K562 (cell line): Measurements from ENCODE around the gene KRT83. TPM values are rescaled to one million over a fixed set of nuclear protein-coding genes. Genes with fewer than 3 reads are reported as not detected.

Experiments
- ATAC-seq: fragments of 200-7000 bp; cut with Tn5 transposase; 3 replicates; pipeline ENCODE4 v1.9.1; 2020; ENCODE audit warnings: moderate library complexity
- BruUV-seq: library from RNA; stranded (reverse); fragments of 400-500 nt; replicated peaks from 2 replicates; lab custom pipeline; 2021; lab: Mats Ljungman, UMichigan
- CTCF ChIA-PET: fragments of 300-600 bp; formaldehyde crosslinking; extraction: SDS; loops from one replicate; lab custom pipeline; 2021; ENCODE audit warnings: low intra/inter-chr PET ratio; lab: Yijun Ruan, JAX
- POLR2A ChIA-PET: fragments of 300-600, 350-650 bp; sonication (Branson Sonifier 250); formaldehyde crosslinking; extraction: SDS; loops from one replicate; lab custom pipeline; 2021; ENCODE audit warnings: antibody characterized with exemption, inconsistent platforms; lab: Yijun Ruan, JAX
- DNase-seq, 4 experiments: peaks; one replicate each; pipeline versions ENCODE4 v3.0.0 to v3.0.0-alpha.2; 2011 to 2018; ENCODE audit warnings: low spot score in 3 of 4, mixed read lengths in 3 of 4; ENCODE audit errors: extremely low read depth in 1 of 4
- FAIRE-seq: peaks from 2 replicates; lab custom pipeline; 2011; peaks lifted over from hg19 to GRCh38; lab: Jason Lieb, UNC
- H2AFZ ChIP-seq: 2 replicates; pipeline ENCODE4 v1.6.0; 2011; ENCODE audit warnings: low read depth, low read length, control low read depth, inconsistent platforms
- H3K27ac ChIP-seq: fragments of 200-600 bp; 3 replicates; pipeline ENCODE4 v1.8.0; 2011; ENCODE audit warnings: low read depth, mild to moderate bottlenecking, control low read depth, inconsistent platforms, low read length, moderate library complexity, mixed read lengths; ENCODE audit errors: extremely low read depth
- H3K27me3 ChIP-seq, 2 experiments: fragments of 300-600 bp in 1 of 2; 2 replicates in 1 of 2; 3 replicates in 1 of 2; pipeline versions ENCODE4 v1.6.0 to v1.8.0; 2011; ENCODE audit warnings: inconsistent platforms in 2 of 2, low read length in 2 of 2, mild to moderate bottlenecking in 1 of 2, mixed read lengths in 1 of 2, moderate library complexity in 1 of 2; ENCODE audit not compliant: control insufficient read depth in 2 of 2, insufficient read depth in 2 of 2
- H3K36me3 ChIP-seq: fragments of 300-600 bp; 3 replicates; pipeline ENCODE4 v1.8.0; 2011; ENCODE audit warnings: mild to moderate bottlenecking, low read length, inconsistent platforms; ENCODE audit not compliant: control insufficient read depth, insufficient read depth
- H3K4me1 ChIP-seq, 2 experiments: fragments of 200-600 bp in 1 of 2; replicated peaks in 1 of 2; 2 replicates in 1 of 2; 3 replicates in 1 of 2; pipeline versions ENCODE4 v1.5.1 to v1.8.0; 2011; ENCODE audit warnings: inconsistent platforms in 2 of 2, low read length in 2 of 2, mild to moderate bottlenecking in 1 of 2, mixed read lengths in 1 of 2, moderate library complexity in 1 of 2; ENCODE audit not compliant: control insufficient read depth in 2 of 2, insufficient read depth in 2 of 2
- H3K4me2 ChIP-seq: 2 replicates; pipeline ENCODE4 v1.6.1; 2011; ENCODE audit warnings: low read length, control low read depth, inconsistent platforms, mixed read lengths; ENCODE audit not compliant: insufficient read depth
- H3K4me3 ChIP-seq: fragments of 200-600 bp; sonication (generic), shearing (Covaris generic); 2 replicates; pipeline ENCODE4 v1.5.1; 2016; ENCODE audit warnings: control low read depth, inconsistent platforms
- H3K79me2 ChIP-seq: fragments of 200-600 bp; 3 replicates; pipeline ENCODE4 v1.8.0; 2011; ENCODE audit warnings: low read length, inconsistent platforms; ENCODE audit not compliant: control insufficient read depth, insufficient read depth
- H3K9ac ChIP-seq, 2 experiments: 2 replicates each; pipeline versions ENCODE4 v1.6.0 to v1.6.1; 2011; ENCODE audit warnings: low read depth in 2 of 2, low read length in 2 of 2, control low read depth in 1 of 2, inconsistent platforms in 1 of 2, mild to moderate bottlenecking in 1 of 2, mixed read lengths in 1 of 2; ENCODE audit not compliant: insufficient read depth in 1 of 2
- H3K9me1 ChIP-seq: one replicate; pipeline ENCODE4 v1.6.0; 2011; ENCODE audit warnings: inconsistent platforms, mild to moderate bottlenecking, low read length, moderate library complexity; ENCODE audit not compliant: control insufficient read depth, insufficient read depth
- H3K9me3 ChIP-seq: replicated peaks from 2 replicates; pipeline ENCODE4 v1.5.1; 2011; ENCODE audit warnings: low read depth, low read length, inconsistent platforms; ENCODE audit not compliant: control insufficient read depth, insufficient read depth
- H4K20me1 ChIP-seq: replicated peaks from 2 replicates; pipeline ENCODE4 v1.6.1; 2011; ENCODE audit warnings: low read length, inconsistent platforms, mixed read lengths; ENCODE audit not compliant: control insufficient read depth, insufficient read depth
- CBFA2T2 ChIP-seq: fragments of 450-650 bp; conservative IDR thresholded peaks from 2 replicates; pipeline ENCODE4 v1.6.1; 2017; ENCODE audit warnings: mild to moderate bottlenecking
- CEBPG ChIP-seq, 3 experiments: fragments of 200-800 bp in 1 of 3; sonication (Bioruptor generic) in 1 of 3; sonication (generic) in 1 of 3; formaldehyde crosslinking in 1 of 3; IDR thresholded peaks in 2 of 3; conservative IDR thresholded peaks in 1 of 3; 2 replicates each; pipeline versions ENCODE4 v1.6.1 to v1.8.0; 2016 to 2022; ENCODE audit warnings: missing compliant biosample characterization in 2 of 3, missing genetic modification characterization in 2 of 3, mild to moderate bottlenecking in 1 of 3, missing genetic modification reagents in 1 of 3
- ELF2 ChIP-seq: fragments of 250-450 bp; sonication (Bioruptor Pico); IDR thresholded peaks from 2 replicates; pipeline ENCODE4 v1.5.0; 2021; ENCODE audit warnings: mild to moderate bottlenecking
- KLF6 ChIP-seq: fragments of 250-450 bp; sonication (Bioruptor Pico); IDR thresholded peaks from 2 replicates; pipeline ENCODE4 v1.4.0; 2020; ENCODE audit warnings: mild to moderate bottlenecking, moderate library complexity, borderline replicate concordance
- PRMT5 ChIP-seq: sonication (generic); formaldehyde crosslinking; IDR thresholded peaks from 2 replicates; pipeline ENCODE4 v1.5.0; 2020; ENCODE audit warnings: missing genetic modification reagents
- RBM14 ChIP-seq: fragments of 200-400 bp; formaldehyde crosslinking; IDR thresholded peaks from 2 replicates; pipeline ENCODE4 v1.6.1; 2018; ENCODE audit warnings: low read depth, mild to moderate bottlenecking, low read length, moderate library complexity, borderline replicate concordance; ENCODE audit not compliant: insufficient read depth
- SMAD1 ChIP-seq: fragments of 150-350 bp; IDR thresholded peaks from 2 replicates; pipeline ENCODE4 v1.6.1; 2014; ENCODE audit warnings: low read length, low read depth; ENCODE audit not compliant: partially characterized antibody
- SPI1 ChIP-seq: IDR thresholded peaks from 2 replicates; pipeline ENCODE4 v1.6.1; 2011; ENCODE audit warnings: low read depth, low read length, control low read depth, borderline replicate concordance
- TCFL5 ChIP-seq: fragments of 250-450 bp; sonication (Bioruptor Pico); conservative IDR thresholded peaks from 2 replicates; pipeline ENCODE4 v1.6.1; 2021; ENCODE audit warnings: mild to moderate bottlenecking, moderate library complexity, matching md5 sums
- TEAD2 ChIP-seq: fragments of 450-650 bp; IDR thresholded peaks from 2 replicates; pipeline ENCODE4 v1.6.1; 2016; ENCODE audit warnings: missing genetic modification characterization, control low read depth, missing compliant biosample characterization
- THAP7 ChIP-seq: fragments of 250-450 bp; sonication (Bioruptor Pico); IDR thresholded peaks from 2 replicates; pipeline ENCODE4 v1.5.0; 2021
- ZFP30 ChIP-seq: fragments of 250-450 bp; sonication (Bioruptor Pico); IDR thresholded peaks from 2 replicates; pipeline ENCODE4 v1.8.0; 2022; ENCODE audit warnings: moderate library complexity, mild to moderate bottlenecking, inconsistent platforms, borderline replicate concordance
- ZFP36 ChIP-seq: fragments of 150-350 bp; IDR thresholded peaks from 2 replicates; pipeline ENCODE4 v1.6.1; 2018; ENCODE audit warnings: low read length, low read depth; ENCODE audit not compliant: partially characterized antibody
- ZNF165 ChIP-seq: fragments of 250-450 bp; sonication (Bioruptor Pico); IDR thresholded peaks from 2 replicates; pipeline ENCODE4 v1.4.0; 2020; ENCODE audit warnings: borderline replicate concordance
- ZNF175 ChIP-seq: fragments of 200-800 bp; sonication (Bioruptor generic); IDR thresholded peaks from 2 replicates; pipeline ENCODE4 v1.6.1; 2016; ENCODE audit warnings: low read depth, mild to moderate bottlenecking, missing genetic modification characterization, missing compliant biosample characterization
- ZNF354B ChIP-seq: fragments of 250-450 bp; sonication (Bioruptor Pico); IDR thresholded peaks from 2 replicates; pipeline ENCODE4 v1.4.0; 2020
- ZNF79 ChIP-seq: fragments of 250-450 bp; sonication (Bioruptor Pico); IDR thresholded peaks from 2 replicates; pipeline ENCODE4 v1.4.0; 2020; ENCODE audit warnings: low read depth, mild to moderate bottlenecking, moderate library complexity
- WGBS: fragments of 100-300 bp; shearing (Covaris generic); methylation state at CpG from one replicate; pipeline ENCODE4 v1.1.6; 2016; ENCODE audit warnings: low coverage, mixed read lengths; ENCODE audit not compliant: insufficient coverage; ENCODE audit errors: missing lambda C conversion rate; 5-methylcytosine and 5-hydroxymethylcytosine counted together
- in situ Hi-C: fragments of 300-500 bp; cut with MboI; formaldehyde crosslinking; loops from 4 replicates; pipeline ENCODE4 v1.15.0; 2018; ENCODE audit warnings: inconsistent platforms, mixed read lengths
- intact Hi-C: fragments of 100-400 bp; cut with micrococcal nuclease; formaldehyde crosslinking; loops from 2 replicates; pipeline ENCODE4 v1.14.2; 2022
- polyA plus RNA-seq, 8 experiments: library from polyadenylated mRNA; depleted of rRNA in 4 of 8; stranded (reverse) in 5 of 8; unstranded in 3 of 8; fragments of >200 nt; fragmentation: Nextera tagmentation in 2 of 8; fragmentation: Illumina TruSeq in 1 of 8; extraction: Ambion mirVana in 2 of 8; extraction: Trizol in 1 of 8; gene quantifications; 2 replicates each; pipeline versions ENCODE4 v1.2.1 to v1.2.3, GENCODE V29; 2011 to 2014; ENCODE audit warnings: inconsistent platforms in 1 of 8, missing spikeins in 1 of 8
- total RNA-seq, 7 experiments: library from RNA; depleted of rRNA in 6 of 7; stranded (reverse); fragments of >200 nt in 6 of 7; fragmentation: Illumina TruSeq in 2 of 7; extraction: Trizol in 2 of 7; gene quantifications; 2 replicates each; pipeline versions ENCODE4 v1.2.1 to v1.2.3, GENCODE V29; 2011 to 2021; ENCODE audit warnings: low replicate concordance in 1 of 7
- TF ChIP-seq, protein P1 (sequence below): IDR thresholded peaks from 2 replicates; pipeline ENCODE4 v1.6.1; 2014; ENCODE audit warnings: antibody characterized with exemption

Gene KRT83
- total and polyA plus RNA-seq, 9 of the 15 experiments (the other 6 are each of a cell fraction or from before 2014, with no cell fraction given): not detected

- TF ChIP-seq KLF6 (CRISPR knock-in tag) (no peak), CEBPG (CRISPR knock-in tag; IDR thresholded peaks at IDR 0.05) (no peak), CEBPG (tag; conservative IDR thresholded peaks at IDR 0.05 in 1 of 2, IDR thresholded peaks at IDR 0.05 in 1 of 2) (no peak), CBFA2T2 (no peak), RBM14 (no peak), ZNF175 (no peak), ZFP30 (CRISPR knock-in tag) (no peak)
- TF ChIP-seq, protein P1, sequence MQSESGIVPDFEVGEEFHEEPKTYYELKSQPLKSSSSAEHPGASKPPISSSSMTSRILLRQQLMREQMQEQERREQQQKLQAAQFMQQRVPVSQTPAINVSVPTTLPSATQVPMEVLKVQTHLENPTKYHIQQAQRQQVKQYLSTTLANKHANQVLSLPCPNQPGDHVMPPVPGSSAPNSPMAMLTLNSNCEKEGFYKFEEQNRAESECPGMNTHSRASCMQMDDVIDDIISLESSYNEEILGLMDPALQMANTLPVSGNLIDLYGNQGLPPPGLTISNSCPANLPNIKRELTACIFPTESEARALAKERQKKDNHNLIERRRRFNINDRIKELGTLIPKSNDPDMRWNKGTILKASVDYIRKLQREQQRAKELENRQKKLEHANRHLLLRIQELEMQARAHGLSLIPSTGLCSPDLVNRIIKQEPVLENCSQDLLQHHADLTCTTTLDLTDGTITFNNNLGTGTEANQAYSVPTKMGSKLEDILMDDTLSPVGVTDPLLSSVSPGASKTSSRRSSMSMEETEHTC: no peak
These were observed 4.5 kb downstream of the KRT83 start (continued) for GRCh38 chr12:52316701-52317100.

DNA sequence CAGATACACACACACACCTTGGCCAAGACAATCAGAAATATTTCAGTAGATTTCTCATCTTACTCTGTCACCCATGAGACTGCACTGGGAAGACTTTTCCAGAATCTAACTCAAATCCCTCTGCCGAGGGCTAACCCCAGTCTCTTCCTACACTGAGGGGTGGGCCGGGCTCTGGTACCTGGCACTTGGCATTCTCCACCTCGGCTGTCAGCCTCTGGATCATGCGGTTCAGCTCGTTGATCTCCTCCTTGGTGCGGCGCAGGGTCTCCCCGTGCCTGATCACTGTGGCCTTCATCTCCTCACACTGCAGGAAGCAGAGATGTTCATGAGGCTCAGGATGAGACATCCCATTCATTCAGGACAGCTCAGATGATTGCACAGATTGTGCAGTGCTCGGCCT lies 4.9 kb downstream of the KRT83 start:
- no peaks in the 10 kb centered on the region for H3K36me3 ChIP-seq
- CTCF ChIA-PET: no interaction called here
- H3K79me2 ChIP-seq: no peaks in the 10 kb centered on the region
- H3K4me1 ChIP-seq: no peaks in the 10 kb centered on the region
- no peak for TF ChIP-seq PRMT5 (CRISPR knock-in tag)
- no peak for TF ChIP-seq ZNF354B (CRISPR knock-in tag)
- TF ChIP-seq THAP7 (CRISPR knock-in tag): no peak
- no peak for TF ChIP-seq ZNF79
- no peak for TF ChIP-seq ZFP36
- TF ChIP-seq ELF2 (CRISPR knock-in tag): no peak
- TF ChIP-seq ZNF165: no peak
- TF ChIP-seq TEAD2 (tag): no peak
- no peak for TF ChIP-seq TCFL5 (CRISPR knock-in tag)
- no peak for TF ChIP-seq SPI1
- no peak for TF ChIP-seq SMAD1
- H3K4me3 ChIP-seq: no peak overlapping the region
- ATAC-seq (no peak), DNase-seq (no peak), FAIRE-seq (no peak)
- H3K9ac ChIP-seq: no peak overlapping the region
- H3K27ac ChIP-seq: no peak overlapping the region
- POLR2A ChIA-PET: interaction anchor here (0.6 kb wide), 1 partner anchor 14 kb away, joined by 3 read pairs; no protein-coding TSS in a partner anchor
- in situ Hi-C loops: loop anchor here (5.0 kb wide), 1 partner anchor 99 kb away; no protein-coding TSS in a partner anchor
- WGBS: 9% methylated on average over 9 of the region's 9 CpGs
- peaks cover 4 to 61% of the 10 kb centered on the region in 2 experiments; a peak in 4 of 5 replicates for H3K27me3 ChIP-seq
- H2AFZ ChIP-seq: no peak overlapping the region
- H4K20me1 ChIP-seq: no peaks in the 10 kb centered on the region; the same call in 1 of the 2 replicates
- intact Hi-C loops: no loop called here
- BruUV-seq: no TSS peak
- H3K9me3 ChIP-seq: no peaks in the 10 kb centered on the region
- no peak overlapping the region for H3K4me2 ChIP-seq
- H3K9me1 ChIP-seq: no peaks in the 10 kb centered on the region
